SK-N-MC (cell line): ENCODE results near the gene SNX27.
"Not testable (repeated sequence)": the region's sequence is repeated elsewhere in the genome, so short reads cannot be mapped to it uniquely, and the experiment has no call there.

Experiments
- DNase-seq: peaks from one replicate; pipeline ENCODE4 v3.0.0-alpha.2; 2011; ENCODE audit warnings: low read depth, low spot score
- H3K27ac ChIP-seq: fragments of 200-600 bp; sonication (generic); 2 replicates; pipeline ENCODE4 v1.5.1; 2016; ENCODE audit warnings: mixed run types
- H3K36me3 ChIP-seq: fragments of 200-600 bp; sonication (generic); 2 replicates; pipeline ENCODE4 v1.6.1; 2017; ENCODE audit warnings: antibody characterized with exemption, low read length, mixed read lengths; ENCODE audit not compliant: insufficient read depth
- H3K4me3 ChIP-seq: fragments of 200-600 bp; sonication (generic); 2 replicates; pipeline ENCODE4 v1.5.1; 2016
- H3K9ac ChIP-seq: fragments of 200-600 bp; sonication (generic); 2 replicates; pipeline ENCODE4 v1.8.0; 2017; ENCODE audit warnings: mixed run types, mixed read lengths; ENCODE audit not compliant: insufficient read length
- H3K9me3 ChIP-seq: fragments of 200-600 bp; sonication (generic); 2 replicates; pipeline ENCODE4 v1.6.1; 2017; ENCODE audit warnings: low read depth, mild to moderate bottlenecking, antibody characterized with exemption, low read length, moderate library complexity, mixed read lengths
- EZH2 ChIP-seq: fragments of 200-600 bp; sonication (generic); IDR thresholded peaks from one replicate; pipeline ENCODE4 v1.6.1; 2017; ENCODE audit warnings: antibody characterized with exemption
- FOXP2 ChIP-seq: optimal IDR thresholded peaks from 2 replicates; pipeline ENCODE3; 2011; ENCODE audit warnings: mild to moderate bottlenecking, moderate library complexity; ENCODE audit not compliant: insufficient read depth; ENCODE audit errors: extremely low read length, control extremely low read depth
- POLR2AphosphoS5 ChIP-seq: IDR thresholded peaks from 2 replicates; pipeline ENCODE4 v1.6.1; 2012; ENCODE audit warnings: mild to moderate bottlenecking, low read depth, low read length, borderline replicate concordance

Gene SNX27

GRCh38 chr1:151638812-151639211 lies 27.0 kb downstream of the SNX27 start:
- H3K9me3 ChIP-seq: no peaks in the 10 kb centered on the region
- TF ChIP-seq FOXP2: no peak
- no peak for TF ChIP-seq EZH2
- no peak for TF ChIP-seq POLR2AphosphoS5
- H3K27ac ChIP-seq: no peak overlapping the region
- DNase-seq: no peak
- H3K4me3 ChIP-seq: no peak overlapping the region
- H3K36me3 ChIP-seq: peaks cover 5% of the 10 kb centered on the region
- H3K9ac ChIP-seq: no peak overlapping the region

- Histone ChIP-seq H3K9ac (no peak overlapping the region), H3K36me3 (peaks cover 5% of the 10 kb centered on the region), H3K9me3 (no peaks in the 10 kb centered on the region), H3K4me3 (no peak overlapping the region), H3K27ac (0 out of 2 replicates have a peak overlapping the region, but pooled peaks have one; percentile 7)
- TF ChIP-seq FOXP2 (no peak), EZH2 (no peak), POLR2AphosphoS5 (no peak)
- no peak for DNase-seq
Measured at GRCh38 chr1:151639466-151639865, 27.6 kb downstream of the SNX27 start.

GRCh38 chr1:151641229-151641628 lies 29.4 kb downstream of the SNX27 start:
- no peak overlapping the region for H3K4me3 ChIP-seq
- TF ChIP-seq FOXP2 (no peak), EZH2 (no peak), POLR2AphosphoS5 (no peak)
- no peak for DNase-seq
- H3K27ac ChIP-seq: no peak overlapping the region
- H3K9me3 ChIP-seq: no peaks in the 10 kb centered on the region
- H3K9ac ChIP-seq: no peak overlapping the region
- H3K36me3 ChIP-seq: peaks cover 5% of the 10 kb centered on the region

- DNase-seq, H3K9ac ChIP-seq, H3K9me3 ChIP-seq, H3K4me3 ChIP-seq, H3K36me3 ChIP-seq, H3K27ac ChIP-seq: not testable (repeated sequence)
Measured at GRCh38 chr1:151643085-151643484, 31.2 kb downstream of the SNX27 start.

GRCh38 chr1:151644001-151644400 lies 32.2 kb downstream of the SNX27 start:
- H3K36me3 ChIP-seq: peaks cover 8% of the 10 kb centered on the region
- no peaks in the 10 kb centered on the region for H3K9me3 ChIP-seq
- H3K4me3 ChIP-seq: no peak overlapping the region
- no peak for TF ChIP-seq FOXP2
- no peak for TF ChIP-seq POLR2AphosphoS5
- no peak for TF ChIP-seq EZH2
- no peak overlapping the region for H3K9ac ChIP-seq
- DNase-seq: no peak
- H3K27ac ChIP-seq: no peak overlapping the region

GRCh38 chr1:151653397-151653796 lies 41.5 kb downstream of the SNX27 start:
- Histone ChIP-seq H3K36me3 (peaks cover 23% of the 10 kb centered on the region), H3K9me3 (no peaks in the 10 kb centered on the region), H3K4me3 (no peak overlapping the region), H3K27ac (no peak overlapping the region), H3K9ac (no peak overlapping the region)
- no peak for TF ChIP-seq EZH2
- TF ChIP-seq FOXP2: no peak
- DNase-seq: no peak

DNA sequence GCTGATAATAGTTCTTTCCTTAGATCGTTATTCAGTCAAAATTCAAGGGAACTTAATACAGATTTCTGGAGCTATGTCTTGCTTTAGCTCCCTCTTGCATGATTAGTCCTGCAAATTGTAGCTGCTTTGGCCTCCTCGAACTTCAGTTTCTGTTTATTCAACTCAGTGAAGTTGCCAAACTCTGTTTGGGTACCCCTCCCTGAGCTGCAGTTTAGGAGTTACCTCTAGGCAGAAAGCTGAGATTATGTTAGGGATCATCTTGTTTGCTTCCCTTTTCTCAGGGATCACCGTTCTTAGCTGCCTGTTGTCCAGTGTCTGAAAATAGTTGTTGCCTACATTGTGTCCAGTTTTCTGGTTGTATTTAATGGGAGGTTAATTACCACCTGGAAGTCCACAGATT lies 43.5 kb downstream of the SNX27 start:
- DNase-seq: no peak

DNA sequence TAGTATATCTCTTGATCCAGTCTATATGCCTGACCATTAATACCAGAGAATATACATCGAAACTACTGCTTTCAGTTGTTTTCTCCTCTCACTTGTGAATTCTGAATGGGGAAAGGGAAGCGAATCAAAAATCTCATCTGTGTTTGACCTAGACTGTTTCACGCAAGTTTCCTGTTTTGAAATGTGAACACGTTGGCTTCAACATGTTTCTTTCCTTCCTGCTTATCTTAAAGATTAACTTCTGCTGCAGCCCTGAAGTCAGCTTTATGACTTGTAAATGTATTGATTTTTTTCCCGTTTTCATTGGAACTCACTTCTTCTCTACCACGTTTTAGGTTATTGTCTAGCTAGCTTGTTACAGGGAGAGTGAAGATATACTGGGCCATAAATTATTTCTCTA lies 49.9 kb downstream of the SNX27 start:
- no peak for TF ChIP-seq FOXP2
- no peak for TF ChIP-seq POLR2AphosphoS5
- TF ChIP-seq EZH2: no peak
- Histone ChIP-seq H3K4me3 (no peak overlapping the region), H3K9me3 (no peaks in the 10 kb centered on the region), H3K36me3 (peaks cover 37% of the 10 kb centered on the region), H3K27ac (no peak overlapping the region), H3K9ac (no peak overlapping the region)
- DNase-seq: no peak

More for the DNA sequence above, 43.5 kb downstream of the SNX27 start:
- Histone ChIP-seq H3K4me3 (no peak overlapping the region), H3K9me3 (no peaks in the 10 kb centered on the region), H3K36me3 (peaks cover 37% of the 10 kb centered on the region), H3K9ac (no peak overlapping the region), H3K27ac (no peak overlapping the region)
- TF ChIP-seq EZH2 (no peak), POLR2AphosphoS5 (no peak), FOXP2 (no peak)

- TF ChIP-seq EZH2: no peak
- TF ChIP-seq POLR2AphosphoS5: no peak
- no peak for TF ChIP-seq FOXP2
- no peak overlapping the region for H3K4me3 ChIP-seq
- no peaks in the 10 kb centered on the region for H3K9me3 ChIP-seq
- H3K27ac ChIP-seq: no peak overlapping the region
- no peak for DNase-seq
- peaks cover 35% of the 10 kb centered on the region for H3K36me3 ChIP-seq
- no peak overlapping the region for H3K9ac ChIP-seq
Measured at GRCh38 chr1:151668090-151668489, 56.2 kb downstream of the SNX27 start.

- not testable (repeated sequence) for H3K4me3 ChIP-seq, H3K27ac ChIP-seq, H3K9me3 ChIP-seq, H3K9ac ChIP-seq, DNase-seq
- H3K36me3 ChIP-seq: peaks cover 32% of the 10 kb centered on the region
Measured at GRCh38 chr1:151670036-151670675, 58.3 kb downstream of the SNX27 start.
